Skin epidermis (tissue), 12 donors: ENCODE measurements around the gene VARS2.
"Not testable (repeated sequence)": the region's sequence is repeated elsewhere in the genome, so short reads cannot be mapped to it uniquely, and the experiment has no call there.

Source experiments
- H3K27ac ChIP-seq, 21 experiments: fragments of 200-600 bp; sonication (generic) in 11 of 21; one replicate each; pipeline ENCODE4 v1.5.0; 2020; ENCODE audit warnings: mild to moderate bottlenecking in 3 of 21, inconsistent platforms in 2 of 21, moderate library complexity in 2 of 21
- H3K4me3 ChIP-seq, 7 experiments: fragments of 200-600 bp; sonication (generic) in 2 of 7; one replicate each; pipeline ENCODE4 v1.5.0; 2020; ENCODE audit warnings: inconsistent platforms in 2 of 7, mild to moderate bottlenecking in 2 of 7, moderate library complexity in 1 of 7

Gene VARS2

GRCh38 chr6:30918670-30919069, 4.6 kb downstream of the VARS2 start:
- H3K27ac ChIP-seq, result no peak overlapping the region
- no peak overlapping the region for H3K4me3 ChIP-seq

- no peak overlapping the region for H3K4me3 ChIP-seq
- H3K27ac ChIP-seq, result no peak overlapping the region
These were observed 8.4 kb downstream of the VARS2 start for GRCh38 chr6:30922447-30922852.

DNA sequence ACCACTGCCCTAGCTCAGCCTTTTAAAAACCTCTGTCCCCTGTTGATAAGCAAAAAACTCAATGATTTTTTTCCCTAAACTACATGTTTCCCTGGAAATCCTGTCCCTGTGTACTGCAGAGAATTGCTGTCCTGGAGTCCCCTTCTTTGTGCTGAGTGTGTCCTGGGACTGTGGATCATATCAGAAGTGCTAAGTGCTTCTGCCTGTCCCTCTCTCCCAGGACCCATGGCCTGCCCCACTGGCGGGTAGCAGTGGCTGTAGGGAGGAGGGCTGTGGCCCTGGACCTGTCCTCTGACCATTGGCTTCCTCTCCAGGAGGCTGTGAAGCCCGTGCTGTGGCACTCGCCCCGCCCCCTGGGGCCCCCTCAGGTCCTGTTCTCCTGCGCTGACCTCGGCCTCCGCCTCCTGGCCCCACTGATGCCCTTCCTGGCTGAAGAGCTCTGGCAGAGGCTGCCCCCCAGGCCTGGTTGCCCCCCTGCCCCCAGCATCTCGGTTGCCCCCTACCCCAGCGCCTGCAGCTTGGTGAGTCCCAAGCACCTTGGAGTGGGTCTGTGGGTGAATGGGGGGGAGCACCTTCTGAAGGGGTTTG, 10.1 kb downstream of the VARS2 start:
- not testable (repeated sequence) for H3K4me3 ChIP-seq, H3K27ac ChIP-seq

DNA sequence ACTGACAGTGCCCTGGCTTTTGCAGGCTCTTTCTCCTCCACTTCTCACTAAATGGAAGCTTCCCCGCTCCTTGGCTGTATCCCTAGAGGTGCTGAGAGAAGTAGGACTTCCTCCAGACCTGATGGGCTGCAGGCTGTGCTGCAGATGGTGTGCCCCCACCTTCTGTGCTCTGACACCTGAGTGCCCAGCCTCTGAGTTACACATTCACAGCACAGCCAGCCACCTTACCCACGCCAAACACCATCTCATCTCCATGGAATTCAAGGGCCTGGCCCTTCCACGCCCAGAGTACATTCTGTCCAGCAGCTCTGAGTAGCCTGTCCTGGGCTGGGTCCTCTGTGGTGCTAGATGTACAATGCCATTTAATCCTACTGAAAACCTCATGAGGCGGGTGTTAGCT, 12.6 kb downstream of the VARS2 start:
- Histone ChIP-seq H3K4me3 (no peak overlapping the region), H3K27ac (no peak overlapping the region)

DNA sequence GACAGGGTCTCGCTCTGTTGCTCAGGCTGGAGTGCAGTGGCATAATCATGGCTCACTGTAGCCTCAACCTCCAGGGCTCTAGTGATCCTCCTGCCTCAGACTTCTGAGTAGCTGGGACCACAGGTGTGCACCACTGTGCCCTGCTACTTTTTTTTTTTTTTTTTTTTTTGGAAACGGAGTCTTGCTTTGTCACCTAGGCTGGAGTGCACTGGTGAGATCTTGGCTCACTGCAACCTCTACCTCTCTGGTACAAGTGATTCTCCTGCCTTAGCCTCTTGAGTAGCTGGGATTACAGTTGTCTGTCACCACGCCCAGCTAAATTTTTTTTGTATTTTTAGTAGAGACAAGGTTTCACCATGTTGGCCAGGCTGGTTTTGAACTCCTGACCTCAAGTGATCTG, 13.0 kb downstream of the VARS2 start:
- not testable (repeated sequence) for H3K27ac ChIP-seq, H3K4me3 ChIP-seq

- Histone ChIP-seq H3K4me3 (no peak overlapping the region), H3K27ac (no peak overlapping the region)
These were observed 14.6 kb downstream of the VARS2 start for GRCh38 chr6:30928677-30929076.

DNA sequence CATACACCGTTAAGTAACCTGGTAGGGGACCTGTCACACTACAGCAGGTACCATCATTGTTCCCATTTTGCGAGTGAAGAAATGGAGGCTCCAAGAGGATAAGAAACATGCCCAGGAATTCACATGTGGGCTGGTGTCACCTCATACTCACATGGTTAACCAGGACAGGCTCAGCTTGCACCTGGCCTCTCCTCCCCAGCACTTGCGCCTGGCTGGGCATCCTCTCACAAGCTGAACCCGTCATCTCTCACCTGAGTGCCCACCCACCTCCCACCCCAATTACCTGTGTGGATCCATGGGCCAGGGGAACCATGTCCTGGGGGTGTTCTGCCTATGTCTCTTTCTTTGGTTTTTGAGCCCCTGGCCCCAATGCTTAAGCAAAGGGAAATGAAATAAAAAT, 16.5 kb downstream of the VARS2 start:
- Histone ChIP-seq H3K4me3 (no peak overlapping the region), H3K27ac (no peak overlapping the region)

- no peak overlapping the region for H3K4me3 ChIP-seq
- no peak overlapping the region for H3K27ac ChIP-seq
These were observed 17.2 kb downstream of the VARS2 start for GRCh38 chr6:30931272-30931671.

GRCh38 chr6:30931969-30932645, 18.1 kb downstream of the VARS2 start, which contains the start of gene SFTA2:
TSS of gene SFTA2 (minus strand) at chr6:30932170. CDS start at chr6:30932096, 74 bp downstream.
- no peak within 1 kb of the TSS for H3K4me3 ChIP-seq
- H3K27ac ChIP-seq, result no peak within 1 kb of the TSS

DNA sequence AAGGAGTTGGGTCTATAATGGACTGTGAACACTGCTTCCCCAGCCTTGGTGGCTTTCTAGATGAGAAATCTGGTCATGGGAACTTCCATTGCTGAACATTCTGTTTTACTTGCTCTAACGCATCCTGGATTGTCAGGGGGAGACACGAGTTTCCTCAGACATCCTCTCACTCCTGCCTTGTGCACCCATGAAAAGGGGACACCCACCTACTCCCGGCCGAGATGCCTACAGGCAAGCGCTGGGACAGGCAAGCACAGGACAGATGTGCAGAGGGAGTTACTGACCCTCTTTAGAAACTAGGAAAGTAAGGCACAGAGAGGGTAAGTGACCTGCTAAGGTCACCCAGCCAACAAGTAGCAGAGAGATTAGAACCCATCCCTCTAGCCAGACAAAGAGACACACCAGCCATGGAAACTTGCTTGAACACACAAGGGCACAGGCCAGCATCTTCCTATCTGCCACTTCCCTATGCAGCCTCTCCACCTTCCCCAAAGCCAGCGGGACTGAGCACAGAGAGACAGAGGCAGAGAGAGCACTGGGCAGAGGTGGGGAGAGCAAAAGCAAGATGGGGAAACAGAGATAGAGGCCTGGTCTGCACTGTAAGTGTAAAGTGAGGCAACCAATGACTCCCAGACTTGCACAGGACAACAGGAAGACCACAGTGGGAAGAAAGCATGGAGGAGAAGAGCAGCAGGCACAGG, 18.8 kb downstream of the VARS2 start:
- Histone ChIP-seq H3K4me3 (no peak overlapping the region), H3K27ac (no peak overlapping the region)

DNA sequence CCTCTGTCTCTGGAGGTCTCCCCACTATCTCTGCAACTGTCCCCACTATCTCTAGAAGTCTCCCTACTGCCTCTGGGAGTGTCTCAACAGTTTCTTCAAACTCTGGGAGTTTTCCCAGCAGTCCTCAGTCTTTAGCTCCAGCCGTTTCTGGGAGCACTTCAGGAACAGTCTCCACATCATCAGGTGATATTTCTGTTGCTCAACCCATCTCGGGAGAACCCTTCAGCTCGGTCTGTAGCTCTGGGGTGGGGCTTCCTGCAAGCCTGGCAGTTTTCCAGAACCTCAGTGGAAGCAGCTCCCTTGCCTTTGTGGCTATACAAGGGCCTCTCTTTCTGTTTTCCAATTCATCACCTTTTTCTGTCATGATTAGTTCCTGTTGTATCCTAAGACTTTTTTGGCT, 21.0 kb downstream of the VARS2 start:
- Histone ChIP-seq H3K4me3 (no peak overlapping the region), H3K27ac (no peak overlapping the region)

DNA sequence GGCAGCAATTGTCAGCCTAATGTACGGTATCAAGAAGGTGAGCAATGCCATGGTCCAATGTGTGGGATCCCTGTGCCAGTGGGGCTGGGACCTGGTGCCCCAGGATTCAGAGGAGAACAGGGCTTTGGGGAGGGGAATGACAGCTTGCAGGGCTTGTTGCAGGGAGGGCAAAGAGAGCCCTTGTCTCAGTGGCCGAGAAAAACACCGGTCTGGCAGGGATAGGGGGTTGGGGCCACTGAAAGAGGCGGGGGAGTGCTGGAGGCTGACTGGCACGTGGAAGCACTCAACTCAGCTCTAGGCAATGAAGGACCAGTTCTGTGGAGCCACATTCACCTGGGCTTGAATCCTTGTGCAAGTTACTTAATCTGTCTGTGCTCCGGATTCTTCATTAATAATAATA, 23.2 kb downstream of the VARS2 start:
- H3K27ac ChIP-seq, result no peak overlapping the region
- H3K4me3 ChIP-seq, result no peak overlapping the region

GRCh38 chr6:30938730-30939129, 24.7 kb downstream of the VARS2 start:
- H3K27ac ChIP-seq, result no peak overlapping the region
- H3K4me3 ChIP-seq, result no peak overlapping the region

DNA sequence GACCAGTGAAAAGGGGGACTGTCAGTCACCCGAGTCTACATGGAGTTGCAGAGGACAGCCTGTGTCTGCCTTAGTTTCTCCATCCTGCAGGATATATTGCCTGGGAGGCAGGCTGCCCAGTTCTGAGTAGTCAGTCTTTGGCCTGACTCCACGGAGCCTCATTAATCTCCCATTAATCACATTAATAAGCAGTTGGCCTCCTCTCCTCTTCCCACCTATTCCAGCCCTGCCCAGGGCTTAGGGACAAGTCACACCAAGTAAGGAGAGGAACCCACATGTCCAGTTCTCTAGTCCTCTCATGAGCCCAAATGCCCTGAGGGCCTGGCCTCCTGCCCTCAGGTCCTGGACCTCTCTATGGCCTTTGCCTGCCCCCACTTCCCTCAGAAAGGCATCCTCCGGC, 25.4 kb downstream of the VARS2 start:
- Histone ChIP-seq H3K27ac (no peak overlapping the region), H3K4me3 (no peak overlapping the region)

- no peak within 1 kb of the TSS for H3K27ac ChIP-seq
- H3K4me3 ChIP-seq, result no peak within 1 kb of the TSS
These were observed 26.4 kb downstream of the VARS2 start, which contains the start of gene MUCL3 for GRCh38 chr6:30940361-30940986. TSS of gene MUCL3 (plus strand) at chr6:30940973. CDS start at chr6:30941000, 27 bp downstream.

DNA sequence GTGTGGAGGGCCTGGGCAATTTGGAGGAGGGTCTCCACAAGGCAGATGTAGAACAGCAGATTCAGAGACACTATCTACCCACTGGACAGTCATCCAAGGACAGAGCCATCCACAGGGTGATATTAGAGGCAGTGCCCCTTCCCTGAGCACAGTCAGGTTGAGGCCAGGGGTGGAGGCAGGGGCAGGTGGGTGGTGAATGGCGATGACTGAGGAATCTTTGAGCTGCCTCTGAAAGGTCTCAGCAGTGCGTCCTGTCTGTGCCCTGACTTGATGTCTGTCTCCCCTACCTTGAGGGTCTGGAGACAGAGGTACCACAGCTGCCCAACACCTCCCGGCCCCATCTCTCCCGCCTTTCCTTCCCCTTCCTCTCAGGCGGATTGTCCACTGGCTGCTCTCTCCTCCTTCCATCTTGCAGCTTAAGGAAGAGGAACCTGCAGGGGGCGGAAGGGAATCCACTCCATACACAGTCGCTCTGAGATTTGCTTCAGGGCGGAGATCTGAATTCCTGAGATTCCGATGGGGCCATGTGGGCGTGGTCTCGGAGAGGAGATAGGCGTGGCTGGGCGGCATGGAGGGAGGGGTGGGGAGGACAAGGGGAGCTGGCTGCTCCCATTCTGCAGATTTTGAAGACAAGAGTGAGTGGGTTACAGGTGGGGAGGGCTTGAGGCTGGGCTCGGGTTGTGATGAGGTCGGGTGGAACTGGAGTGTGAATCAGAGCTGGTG, 28.5 kb downstream of the VARS2 start:
- no peak overlapping the region for H3K27ac ChIP-seq
- H3K4me3 ChIP-seq, result no peak overlapping the region

- H3K4me3 ChIP-seq, result no peak overlapping the region
- H3K27ac ChIP-seq, result no peak overlapping the region
These were observed 30.0 kb downstream of the VARS2 start for GRCh38 chr6:30944051-30944450.

- H3K27ac ChIP-seq, result no peak overlapping the region
- no peak overlapping the region for H3K4me3 ChIP-seq
These were observed 31.2 kb downstream of the VARS2 start for GRCh38 chr6:30945281-30945680.

DNA sequence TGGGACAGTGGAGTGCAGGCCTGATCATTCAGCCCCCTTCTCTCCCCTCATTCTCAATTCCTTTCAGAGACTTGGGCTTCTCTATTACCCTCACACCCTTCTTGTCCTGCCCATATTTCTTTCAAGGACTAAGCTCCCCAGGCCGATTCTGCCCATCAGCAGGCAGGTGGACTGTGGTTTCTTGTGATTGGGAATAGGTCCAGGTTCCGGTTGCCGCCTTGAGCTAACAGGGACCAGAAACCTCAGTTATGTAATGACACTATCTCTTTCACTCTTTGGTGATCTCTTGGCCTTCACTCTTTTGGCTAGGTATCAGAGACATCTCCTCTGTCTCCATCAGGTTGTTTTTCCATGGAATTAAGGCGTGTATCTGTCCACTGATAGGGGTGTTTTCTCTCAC, 33.2 kb downstream of the VARS2 start:
- Histone ChIP-seq H3K4me3 (no peak overlapping the region), H3K27ac (no peak overlapping the region)

DNA sequence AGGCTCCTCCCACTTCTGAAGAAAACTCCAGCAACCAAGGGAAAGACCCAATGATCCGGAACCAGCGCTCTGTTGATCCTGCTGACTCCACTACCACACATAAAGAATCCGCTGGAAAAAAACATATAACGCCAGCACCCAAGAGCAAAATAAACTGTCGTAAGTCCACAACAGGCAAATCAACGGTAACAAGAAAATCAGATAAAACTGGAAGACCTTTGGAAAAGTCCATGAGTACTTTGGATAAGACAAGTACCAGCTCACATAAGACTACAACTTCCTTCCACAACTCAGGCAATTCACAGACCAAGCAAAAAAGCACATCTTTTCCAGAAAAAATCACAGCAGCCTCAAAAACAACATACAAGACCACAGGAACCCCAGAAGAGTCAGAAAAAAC, 34.8 kb downstream of the VARS2 start:
- no peak overlapping the region for H3K4me3 ChIP-seq
- no peak overlapping the region for H3K27ac ChIP-seq
